Fibroblast of lung (primary cell): ENCODE data around the gene SYTL4. TPM values are rescaled to one million over a fixed set of nuclear protein-coding genes. Genes with fewer than 3 reads are reported as not detected.

ENCODE experiments used
- DNase-seq, 2 donors: peaks; one replicate each; pipeline versions ENCODE4 v3.0.0 to v3.0.0-alpha.2; 2010; ENCODE audit warnings: low read depth in 2 of 2
- H2AFZ ChIP-seq: 2 replicates; pipeline ENCODE4 v1.5.1; 2012; ENCODE audit warnings: low read length, control low read depth, inconsistent platforms
- H3K27ac ChIP-seq: 2 replicates; pipeline ENCODE4 v1.5.1; 2011; ENCODE audit warnings: low read length, control low read depth; ENCODE audit not compliant: insufficient read depth
- H3K27me3 ChIP-seq: 2 replicates; pipeline ENCODE4 v1.5.1; 2011; ENCODE audit warnings: mild to moderate bottlenecking, low read length; ENCODE audit not compliant: control insufficient read depth, insufficient read depth
- H3K36me3 ChIP-seq: 2 replicates; pipeline ENCODE4 v1.5.1; 2011; ENCODE audit warnings: low read length; ENCODE audit not compliant: control insufficient read depth, insufficient read depth
- H3K4me1 ChIP-seq: 2 replicates; pipeline ENCODE4 v1.5.1; 2011; ENCODE audit warnings: low read length; ENCODE audit not compliant: control insufficient read depth, insufficient read depth; ENCODE audit errors: extremely low read depth
- H3K4me2 ChIP-seq: 2 replicates; pipeline ENCODE4 v1.5.1; 2011; ENCODE audit warnings: low read length, control low read depth; ENCODE audit not compliant: insufficient read depth; ENCODE audit errors: extremely low read depth
- H3K4me3 ChIP-seq, 4 experiments: fragments of 200-600 bp in 1 of 4; sonication (generic) in 1 of 4; replicated peaks in 1 of 4; 2 replicates each; pipeline ENCODE4 v1.5.1; 2011 to 2016; ENCODE audit warnings: low read length in 4 of 4, low read depth in 3 of 4, mild to moderate bottlenecking in 3 of 4, control low read depth in 2 of 4, inconsistent platforms in 1 of 4, mixed read lengths in 1 of 4; ENCODE audit not compliant: insufficient read depth in 1 of 4; ENCODE audit errors: control extremely low read depth in 1 of 4
- H3K79me2 ChIP-seq: 2 replicates; pipeline ENCODE4 v1.5.1; 2012; ENCODE audit warnings: mild to moderate bottlenecking, low read length, inconsistent platforms; ENCODE audit not compliant: control insufficient read depth, insufficient read depth
- H3K9ac ChIP-seq: 2 replicates; pipeline ENCODE4 v1.5.1; 2011; ENCODE audit warnings: mild to moderate bottlenecking, low read length, control low read depth; ENCODE audit not compliant: insufficient read depth
- H3K9me3 ChIP-seq: 2 replicates; pipeline ENCODE4 v1.5.1; 2012; ENCODE audit warnings: low read depth, low read length; ENCODE audit not compliant: control insufficient read depth, insufficient read depth
- H4K20me1 ChIP-seq: 2 replicates; pipeline ENCODE4 v1.5.1; 2011; ENCODE audit warnings: low read length; ENCODE audit not compliant: control insufficient read depth, insufficient read depth; ENCODE audit errors: extremely low read depth
- EZH2 ChIP-seq: IDR thresholded peaks from 2 replicates; pipeline ENCODE4 v1.5.1; 2012; ENCODE audit warnings: low read length, control low read depth, mild to moderate bottlenecking; ENCODE audit errors: missing control alignments
- polyA plus RNA-seq, 2 donors: library from polyadenylated mRNA; depleted of rRNA in 1 of 2; stranded (reverse) in 1 of 2; unstranded in 1 of 2; fragments of >200 nt; gene quantifications; 2 replicates each; pipeline ENCODE4 v1.2.1, GENCODE V29; 2011 to 2012; ENCODE audit warnings: missing spikeins in 1 of 2
- total RNA-seq: library from RNA; depleted of rRNA; stranded (reverse); fragments of >200 nt; gene quantifications from 2 replicates; pipeline ENCODE4 v1.2.1, GENCODE V29; 2014
- TF ChIP-seq, protein P1 (sequence below), 2 donors: IDR thresholded peaks in 1 of 2; conservative IDR thresholded peaks in 1 of 2; 1 replicate in 1 of 2; 2 replicates in 1 of 2; pipeline ENCODE4 v1.5.1; 2011 to 2012; ENCODE audit warnings: low read length in 2 of 2, control low read depth in 1 of 2, inconsistent platforms in 1 of 2, low read depth in 1 of 2, mild to moderate bottlenecking in 1 of 2

The SYTL4 gene
- total and polyA plus RNA-seq, 2 donors (not counting 1 experiment from before 2014, with no cell fraction given), result 2.9 to 8.8 TPM

DNA sequence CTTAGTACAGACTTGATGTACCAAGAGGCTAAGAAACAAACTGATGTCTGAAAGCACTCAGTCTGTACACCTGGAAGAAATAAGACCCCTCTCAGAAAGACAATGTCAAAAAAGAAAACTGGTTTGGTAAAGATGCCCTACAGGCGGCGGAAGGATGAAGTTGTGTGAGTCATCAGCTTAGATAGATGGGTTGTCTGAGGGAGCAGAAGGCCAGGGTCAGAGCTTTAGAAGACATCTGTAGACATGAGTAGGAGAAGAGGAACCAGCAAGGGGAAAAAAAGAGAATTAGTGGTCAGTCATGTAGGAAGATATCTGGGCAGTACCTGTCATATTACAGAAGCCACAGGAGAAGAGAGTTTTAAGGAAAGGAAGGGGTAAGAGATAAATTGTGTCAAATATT, 79.7 kb downstream of the SYTL4 start:
- Histone ChIP-seq H3K36me3 (no peaks in the 10 kb centered on the region), H2AFZ (no peak overlapping the region), H3K27ac (no peak overlapping the region), H3K4me3 (no peak overlapping the region), H3K79me2 (no peaks in the 10 kb centered on the region), H3K27me3 (no peaks in the 10 kb centered on the region), H3K4me2 (no peak overlapping the region), H4K20me1 (no peaks in the 10 kb centered on the region), H3K9ac (no peak overlapping the region), H3K9me3 (no peaks in the 10 kb centered on the region), H3K4me1 (peaks cover 21% of the 10 kb centered on the region)
- no peak for DNase-seq
- TF ChIP-seq, protein P1, sequence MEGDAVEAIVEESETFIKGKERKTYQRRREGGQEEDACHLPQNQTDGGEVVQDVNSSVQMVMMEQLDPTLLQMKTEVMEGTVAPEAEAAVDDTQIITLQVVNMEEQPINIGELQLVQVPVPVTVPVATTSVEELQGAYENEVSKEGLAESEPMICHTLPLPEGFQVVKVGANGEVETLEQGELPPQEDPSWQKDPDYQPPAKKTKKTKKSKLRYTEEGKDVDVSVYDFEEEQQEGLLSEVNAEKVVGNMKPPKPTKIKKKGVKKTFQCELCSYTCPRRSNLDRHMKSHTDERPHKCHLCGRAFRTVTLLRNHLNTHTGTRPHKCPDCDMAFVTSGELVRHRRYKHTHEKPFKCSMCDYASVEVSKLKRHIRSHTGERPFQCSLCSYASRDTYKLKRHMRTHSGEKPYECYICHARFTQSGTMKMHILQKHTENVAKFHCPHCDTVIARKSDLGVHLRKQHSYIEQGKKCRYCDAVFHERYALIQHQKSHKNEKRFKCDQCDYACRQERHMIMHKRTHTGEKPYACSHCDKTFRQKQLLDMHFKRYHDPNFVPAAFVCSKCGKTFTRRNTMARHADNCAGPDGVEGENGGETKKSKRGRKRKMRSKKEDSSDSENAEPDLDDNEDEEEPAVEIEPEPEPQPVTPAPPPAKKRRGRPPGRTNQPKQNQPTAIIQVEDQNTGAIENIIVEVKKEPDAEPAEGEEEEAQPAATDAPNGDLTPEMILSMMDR (conservative IDR thresholded peaks at IDR 0.05 in 1 of 2, IDR thresholded peaks at IDR 0.05 in 1 of 2; ENCODE audit: low read depth in 1 of 2, low read length in 2 of 2), result no peak
- no peak for TF ChIP-seq EZH2

DNA sequence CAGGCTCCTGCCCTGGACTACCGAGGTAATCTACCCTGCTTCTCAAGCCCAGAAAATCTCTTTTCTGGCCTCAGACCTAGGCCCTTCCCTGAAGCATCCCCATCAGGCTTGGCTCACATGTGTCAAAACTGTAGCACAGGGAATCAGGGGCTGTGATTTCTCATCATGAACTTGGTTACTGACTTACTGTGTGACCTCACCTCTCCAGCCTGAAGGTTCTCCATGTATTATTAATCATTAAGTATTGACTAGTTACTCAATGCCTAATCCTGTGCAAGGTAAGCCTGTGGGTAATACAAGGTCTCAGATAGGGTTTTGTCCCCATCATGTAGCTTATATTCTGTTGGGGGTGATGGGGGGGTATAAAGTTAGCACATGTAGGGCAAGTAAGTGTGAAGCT, 81.1 kb downstream of the SYTL4 start:
- Histone ChIP-seq H4K20me1 (no peaks in the 10 kb centered on the region), H3K9ac (no peak overlapping the region), H3K4me2 (no peak overlapping the region), H3K4me3 (no peak overlapping the region), H3K9me3 (no peaks in the 10 kb centered on the region), H3K4me1 (peaks cover 28% of the 10 kb centered on the region), H2AFZ (no peak overlapping the region), H3K36me3 (no peaks in the 10 kb centered on the region), H3K79me2 (peaks cover 2% of the 10 kb centered on the region), H3K27me3 (no peaks in the 10 kb centered on the region), H3K27ac (peak overlapping the region; percentile 94)
- TF ChIP-seq EZH2, result no peak
- TF ChIP-seq, protein P1 (conservative IDR thresholded peaks at IDR 0.05 in 1 of 2, IDR thresholded peaks at IDR 0.05 in 1 of 2; ENCODE audit: low read depth in 1 of 2, low read length in 2 of 2), result no peak
- no peak for DNase-seq

DNA sequence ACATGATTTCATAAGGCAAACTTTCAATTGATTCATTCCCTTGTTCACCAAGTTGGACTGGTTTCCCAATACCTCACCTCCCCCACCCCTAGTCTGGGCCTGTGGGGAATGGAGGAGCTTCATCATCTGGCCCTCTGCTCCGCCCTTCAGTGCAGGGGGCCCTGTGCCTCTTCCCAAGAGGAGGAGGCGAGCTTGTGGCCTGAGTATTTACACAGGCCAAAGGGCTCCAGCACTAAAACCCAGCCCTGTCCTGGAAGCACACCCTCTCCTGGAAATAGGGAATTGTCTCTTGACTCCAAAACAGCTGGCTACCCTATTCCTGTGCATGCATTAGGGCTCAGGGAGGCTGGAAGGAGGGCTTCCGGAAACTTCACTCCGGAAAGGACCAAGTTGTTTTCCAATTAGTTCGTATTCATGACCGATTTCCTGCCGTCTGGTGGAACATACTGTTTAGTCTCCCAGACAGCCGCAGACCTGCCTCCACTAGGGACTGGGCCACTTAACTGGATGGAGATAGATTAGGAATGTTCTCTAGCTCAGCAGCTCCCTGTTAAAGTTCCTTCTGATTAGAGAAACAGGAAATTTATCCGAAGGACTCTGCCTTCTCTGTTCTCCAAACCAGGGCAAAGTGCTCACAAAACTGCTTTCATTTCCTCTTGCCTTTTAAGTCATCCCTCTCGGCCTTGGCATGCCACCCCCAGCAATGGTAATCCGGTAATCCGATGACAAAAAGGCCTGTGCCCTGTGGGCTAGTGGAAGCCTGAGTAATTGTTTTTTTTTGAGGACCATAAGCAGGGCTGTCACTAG, 82.2 kb downstream of the SYTL4 start:
- Histone ChIP-seq H3K27me3 (no peaks in the 10 kb centered on the region), H3K9me3 (no peaks in the 10 kb centered on the region), H3K4me3 (peak overlapping the region in 3 of 4 experiments; percentile 2 to 27 (median 17)), H3K4me1 (peaks cover 28% of the 10 kb centered on the region), H3K27ac (peak overlapping the region; percentile 94), H2AFZ (no peak overlapping the region), H3K9ac (peak overlapping the region; percentile 62), H4K20me1 (no peaks in the 10 kb centered on the region), H3K36me3 (no peaks in the 10 kb centered on the region), H3K4me2 (peak overlapping the region; percentile 83), H3K79me2 (peaks cover 7% of the 10 kb centered on the region)
- peak; percentile 91 to 96 for DNase-seq
- TF ChIP-seq, protein P1 (conservative IDR thresholded peaks at IDR 0.05 in 1 of 2, IDR thresholded peaks at IDR 0.05 in 1 of 2; ENCODE audit: low read depth in 1 of 2, low read length in 2 of 2), result no peak
- no peak for TF ChIP-seq EZH2
